LNCaP clone FGC (cell line): ENCODE measurements around the gene APOBEC3B.

Source experiments
- DNase-seq: peaks from one replicate; pipeline ENCODE4 v3.0.0-alpha.2; 2011; ENCODE audit warnings: low read depth
- H3K4me3 ChIP-seq: 2 replicates; pipeline ENCODE4 v1.5.1; 2011; ENCODE audit warnings: mild to moderate bottlenecking, low read depth, low read length, control low read depth
- TF ChIP-seq, protein P1 (sequence below): IDR thresholded peaks from 2 replicates; pipeline ENCODE4 v1.5.1; 2012; ENCODE audit warnings: mild to moderate bottlenecking; ENCODE audit not compliant: control insufficient read depth, insufficient read depth; ENCODE audit errors: extremely low read depth

Gene APOBEC3B

DNA sequence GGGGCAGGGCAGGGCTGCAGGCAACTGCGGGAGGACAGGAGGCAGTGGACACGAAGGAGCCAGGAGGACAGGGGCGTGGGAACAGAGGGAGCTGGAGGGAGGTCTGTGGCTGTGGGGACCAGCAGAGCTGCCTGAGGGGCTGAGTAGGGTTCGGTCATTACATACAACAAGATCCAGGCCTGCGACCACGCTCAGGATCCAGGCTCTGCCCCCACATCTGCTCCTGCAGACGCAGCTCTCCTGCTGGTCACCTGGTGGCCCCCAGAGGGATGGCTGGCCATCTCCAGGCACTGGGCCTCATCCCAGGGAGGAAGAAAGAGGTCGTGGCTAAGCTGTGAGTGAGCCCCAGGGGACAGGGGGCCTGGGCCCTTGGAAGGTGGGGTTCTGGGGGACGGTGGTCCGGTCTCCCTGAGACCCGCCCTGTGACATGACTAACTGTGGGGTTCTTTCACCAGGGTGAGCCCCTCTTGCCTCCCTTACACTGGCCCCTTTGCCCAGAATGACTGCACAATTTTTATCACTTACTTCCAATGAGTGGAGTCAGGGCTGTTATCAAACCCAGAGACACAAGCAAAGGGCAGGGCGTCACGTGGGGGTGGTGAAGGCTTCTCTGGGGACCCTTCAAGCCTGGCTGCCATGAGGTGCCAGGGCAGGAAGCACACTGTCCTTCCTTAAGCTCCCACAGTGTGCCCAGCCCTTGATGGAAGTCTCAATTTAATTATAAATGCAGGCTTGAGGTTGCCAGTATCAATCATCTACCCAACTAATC lies 31.4 kb upstream of the APOBEC3B start:
- DNase-seq, result no peak
- TF ChIP-seq, protein P1, sequence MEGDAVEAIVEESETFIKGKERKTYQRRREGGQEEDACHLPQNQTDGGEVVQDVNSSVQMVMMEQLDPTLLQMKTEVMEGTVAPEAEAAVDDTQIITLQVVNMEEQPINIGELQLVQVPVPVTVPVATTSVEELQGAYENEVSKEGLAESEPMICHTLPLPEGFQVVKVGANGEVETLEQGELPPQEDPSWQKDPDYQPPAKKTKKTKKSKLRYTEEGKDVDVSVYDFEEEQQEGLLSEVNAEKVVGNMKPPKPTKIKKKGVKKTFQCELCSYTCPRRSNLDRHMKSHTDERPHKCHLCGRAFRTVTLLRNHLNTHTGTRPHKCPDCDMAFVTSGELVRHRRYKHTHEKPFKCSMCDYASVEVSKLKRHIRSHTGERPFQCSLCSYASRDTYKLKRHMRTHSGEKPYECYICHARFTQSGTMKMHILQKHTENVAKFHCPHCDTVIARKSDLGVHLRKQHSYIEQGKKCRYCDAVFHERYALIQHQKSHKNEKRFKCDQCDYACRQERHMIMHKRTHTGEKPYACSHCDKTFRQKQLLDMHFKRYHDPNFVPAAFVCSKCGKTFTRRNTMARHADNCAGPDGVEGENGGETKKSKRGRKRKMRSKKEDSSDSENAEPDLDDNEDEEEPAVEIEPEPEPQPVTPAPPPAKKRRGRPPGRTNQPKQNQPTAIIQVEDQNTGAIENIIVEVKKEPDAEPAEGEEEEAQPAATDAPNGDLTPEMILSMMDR, result no peak
- no peak overlapping the region for H3K4me3 ChIP-seq

DNA sequence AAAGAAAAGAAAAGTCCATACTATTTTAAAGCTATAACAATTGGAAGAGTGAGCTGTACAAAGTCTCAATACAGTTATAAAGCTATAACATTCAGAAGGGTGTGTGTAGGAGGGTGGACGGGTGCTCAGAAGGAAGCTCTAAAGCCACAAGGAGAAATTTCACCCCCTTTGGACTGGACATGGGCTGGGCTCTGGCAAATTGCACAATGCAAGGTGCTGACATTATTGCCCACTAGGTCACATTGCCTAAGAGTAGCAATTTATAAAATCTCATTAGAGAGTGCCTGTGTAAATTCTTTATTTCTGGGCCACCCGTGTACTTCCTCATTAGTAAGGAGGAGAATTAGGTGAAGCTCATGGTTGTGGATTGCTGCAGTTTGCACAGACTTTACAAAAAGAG lies 30.4 kb upstream of the APOBEC3B start:
- no peak overlapping the region for H3K4me3 ChIP-seq
- TF ChIP-seq, protein P1, result no peak
- no peak for DNase-seq

DNA sequence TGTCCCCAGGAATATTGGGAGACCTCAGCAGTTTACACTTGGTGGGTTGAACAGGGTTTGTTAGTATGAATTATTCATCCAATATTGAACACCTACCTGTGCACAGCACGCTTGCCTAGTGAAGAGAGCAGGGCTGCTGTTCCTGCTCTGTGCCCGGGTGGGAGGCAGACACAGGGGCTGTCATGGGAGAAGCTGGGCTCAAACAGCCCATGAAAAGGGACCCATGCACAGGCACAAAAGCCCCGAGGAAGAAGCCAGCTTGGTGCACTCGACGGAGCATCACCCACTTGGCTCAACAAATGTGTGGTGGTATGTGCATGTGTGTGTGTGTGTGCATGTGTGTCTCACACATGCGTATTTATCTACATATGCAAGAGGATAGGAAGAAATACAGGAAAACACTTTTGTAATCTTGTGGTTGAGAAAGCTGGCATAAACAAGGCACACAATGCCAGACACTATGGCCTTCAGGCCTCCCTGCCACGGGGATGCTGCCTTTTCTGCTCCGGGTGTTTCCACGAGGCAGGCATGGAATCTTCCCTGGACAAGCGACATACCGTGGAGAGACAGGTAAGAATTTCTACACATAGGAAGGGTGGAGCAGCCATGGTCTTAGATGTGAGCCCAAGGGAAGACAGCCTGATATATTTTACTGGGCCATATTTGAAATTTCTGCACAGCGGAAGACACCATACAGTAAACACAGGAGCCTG lies 29.7 kb upstream of the APOBEC3B start:
- no peak overlapping the region for H3K4me3 ChIP-seq
- no peak for DNase-seq
- TF ChIP-seq, protein P1, result no peak

DNA sequence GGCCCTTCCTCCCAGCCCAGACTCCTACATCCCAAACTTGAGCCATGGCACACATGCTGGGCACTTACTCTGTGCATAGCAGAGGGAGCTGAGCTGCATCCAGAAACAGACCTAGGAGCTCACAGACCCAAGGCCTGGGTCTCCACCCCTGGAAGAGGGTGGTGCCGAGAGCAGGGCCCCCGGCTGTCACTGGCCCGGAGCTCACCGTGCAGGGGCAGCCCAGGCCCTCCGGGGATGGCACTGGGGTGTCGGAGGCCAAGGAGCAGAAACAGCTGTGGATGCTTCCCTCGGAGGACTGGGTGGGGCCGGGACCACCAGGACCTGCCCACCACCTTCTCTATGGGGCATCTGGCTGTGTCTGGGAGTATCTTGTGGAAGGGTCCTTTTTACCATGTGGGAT lies 29.1 kb upstream of the APOBEC3B start:
- H3K4me3 ChIP-seq, result no peak overlapping the region
- TF ChIP-seq, protein P1, result no peak
- no peak for DNase-seq

DNA sequence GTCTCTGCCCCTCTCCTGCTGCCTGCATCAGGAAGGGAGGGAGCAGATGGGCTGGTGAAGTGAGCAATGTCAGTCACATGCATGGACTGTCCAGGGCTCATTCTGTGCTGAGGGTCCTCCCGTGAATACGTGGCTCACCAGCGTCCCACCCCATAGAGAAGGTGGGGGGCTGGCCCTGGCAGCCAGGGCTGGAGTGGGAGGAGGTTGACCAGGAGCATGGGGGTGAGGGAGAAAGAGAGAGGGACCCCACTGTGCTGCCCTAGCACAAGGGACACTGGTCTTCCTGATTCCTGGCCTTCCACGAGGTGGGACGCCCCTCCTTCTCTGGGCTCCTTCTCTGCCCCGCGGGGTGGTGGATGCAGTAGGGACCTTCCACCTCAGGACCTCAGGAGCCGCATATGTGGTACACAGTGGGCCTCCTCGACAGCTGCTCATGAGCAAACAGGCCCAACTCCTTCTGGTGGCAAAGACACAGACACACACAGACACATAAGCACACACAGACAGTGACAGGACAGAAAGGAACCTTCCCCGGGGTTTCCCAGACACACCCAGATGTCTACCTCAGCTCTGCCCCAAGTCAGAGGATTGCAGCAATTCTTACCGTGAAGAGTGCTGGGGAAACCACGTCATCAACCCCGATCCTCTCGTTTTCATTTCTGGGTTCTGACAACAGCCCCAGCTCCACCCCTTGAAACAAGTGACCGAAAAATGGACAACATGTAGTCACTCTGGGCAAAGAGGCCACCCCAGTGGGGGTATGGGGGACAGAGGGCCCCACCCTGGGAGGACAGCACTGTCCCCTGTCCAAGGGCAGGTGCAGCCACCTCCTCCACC lies 28.4 kb upstream of the APOBEC3B start:
- DNase-seq, result no peak
- TF ChIP-seq, protein P1, result no peak
- no peak overlapping the region for H3K4me3 ChIP-seq

DNA sequence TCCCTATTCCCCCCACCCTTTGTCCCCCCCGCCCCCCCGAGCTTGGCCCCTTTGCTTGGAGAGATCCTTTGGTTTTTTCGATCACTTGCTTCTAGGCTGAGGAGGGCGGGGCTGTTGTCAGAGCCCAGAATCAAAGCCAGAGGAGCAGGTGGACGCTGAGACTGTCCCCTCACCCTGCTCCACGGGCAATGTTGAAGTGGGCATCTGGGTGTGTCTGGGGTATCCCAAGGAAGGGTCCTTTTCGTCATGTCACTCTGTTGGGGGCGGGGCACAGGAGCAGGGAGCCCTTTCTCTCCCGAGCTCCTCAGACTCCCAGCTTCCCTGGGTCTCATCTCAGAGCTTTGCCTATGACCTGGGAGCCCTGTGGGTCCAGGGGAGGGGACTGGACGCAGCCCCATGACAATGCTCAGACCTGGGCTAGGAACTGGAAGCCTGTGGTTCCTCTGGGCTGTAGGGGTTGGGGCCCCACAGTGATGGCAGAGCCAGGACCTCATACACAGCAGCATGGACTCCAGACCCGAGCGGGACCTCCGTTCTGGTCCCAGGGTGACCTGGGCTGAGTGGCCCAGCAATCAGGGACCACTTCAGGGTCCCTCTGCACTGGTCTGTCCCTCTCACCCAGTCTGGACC lies 27.6 kb upstream of the APOBEC3B start:
- no peak overlapping the region for H3K4me3 ChIP-seq
- TF ChIP-seq, protein P1, result no peak
- no peak for DNase-seq
